Gastrocnemius medialis (tissue), 4 donors: ENCODE measurements around the gene USP37.

Experiments used
- POLR2A ChIP-seq, 2 donors: fragments of 450-650 bp; IDR thresholded peaks; one replicate each; pipeline ENCODE4 v1.6.1; 2017; ENCODE audit warnings: antibody characterized with exemption in 2 of 2, mild to moderate bottlenecking in 2 of 2, moderate library complexity in 2 of 2
- TF ChIP-seq, protein P1 (sequence below), 5 experiments: fragments of 450-650 bp in 3 of 5; fragments of 200-600 bp in 2 of 5; sonication (generic) in 2 of 5; IDR thresholded peaks in 4 of 5; conservative IDR thresholded peaks in 1 of 5; 1 replicate in 4 of 5; 2 replicates in 1 of 5; pipeline ENCODE4 v1.5.1; 2016 to 2019; ENCODE audit warnings: antibody characterized with exemption in 5 of 5, mild to moderate bottlenecking in 3 of 5, moderate library complexity in 3 of 5

DNA sequence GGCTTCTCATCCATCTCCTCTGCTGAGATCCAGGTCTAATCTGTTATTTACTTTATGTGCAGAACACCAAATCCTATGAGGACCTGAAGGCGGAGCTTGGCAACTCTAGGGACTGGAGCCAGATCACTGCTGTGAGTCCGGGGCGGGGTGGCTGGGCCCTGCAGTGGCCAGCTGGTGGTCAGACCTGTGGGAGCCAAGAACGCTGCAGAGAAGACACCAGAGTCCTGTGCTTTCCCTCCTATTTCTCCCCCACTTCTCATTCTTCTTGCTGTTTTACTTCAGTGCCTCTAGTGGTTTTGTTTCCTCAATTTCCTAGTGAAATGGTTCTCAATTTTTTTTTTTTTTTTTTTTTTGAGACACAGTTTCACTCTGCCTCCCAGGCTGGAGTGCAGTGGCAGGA, 129.6 kb downstream of the USP37 start:
- TF ChIP-seq, protein P1, sequence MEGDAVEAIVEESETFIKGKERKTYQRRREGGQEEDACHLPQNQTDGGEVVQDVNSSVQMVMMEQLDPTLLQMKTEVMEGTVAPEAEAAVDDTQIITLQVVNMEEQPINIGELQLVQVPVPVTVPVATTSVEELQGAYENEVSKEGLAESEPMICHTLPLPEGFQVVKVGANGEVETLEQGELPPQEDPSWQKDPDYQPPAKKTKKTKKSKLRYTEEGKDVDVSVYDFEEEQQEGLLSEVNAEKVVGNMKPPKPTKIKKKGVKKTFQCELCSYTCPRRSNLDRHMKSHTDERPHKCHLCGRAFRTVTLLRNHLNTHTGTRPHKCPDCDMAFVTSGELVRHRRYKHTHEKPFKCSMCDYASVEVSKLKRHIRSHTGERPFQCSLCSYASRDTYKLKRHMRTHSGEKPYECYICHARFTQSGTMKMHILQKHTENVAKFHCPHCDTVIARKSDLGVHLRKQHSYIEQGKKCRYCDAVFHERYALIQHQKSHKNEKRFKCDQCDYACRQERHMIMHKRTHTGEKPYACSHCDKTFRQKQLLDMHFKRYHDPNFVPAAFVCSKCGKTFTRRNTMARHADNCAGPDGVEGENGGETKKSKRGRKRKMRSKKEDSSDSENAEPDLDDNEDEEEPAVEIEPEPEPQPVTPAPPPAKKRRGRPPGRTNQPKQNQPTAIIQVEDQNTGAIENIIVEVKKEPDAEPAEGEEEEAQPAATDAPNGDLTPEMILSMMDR (IDR thresholded peaks at IDR 0.05 in 4 of 5, conservative IDR thresholded peaks at IDR 0.05 in 1 of 5): no peak
- no peak for TF ChIP-seq POLR2A (IDR thresholded peaks at IDR 0.05)
